ENCODE results near the gene NUDC. TPM values are rescaled to one million over a fixed set of nuclear protein-coding genes. Genes with fewer than 3 reads are reported as not detected.

The NUDC gene
- 14.0 and 31.8 TPM in 2 replicates for total RNA-seq

GRCh38 chr1:26921540-26922430, at the start of gene NUDC:
TSS of gene NUDC (plus strand) at chr1:26921743. CDS start at chr1:26921849, 106 bp downstream.

GRCh38 chr1:26889551-26890466, 31.7 kb upstream of the NUDC start, which contains the start of gene GPN2:
TSS of gene GPN2 (minus strand) at chr1:26890283. CDS start at chr1:26890096, 187 bp downstream.

GRCh38 chr1:26900001-26900814, 21.3 kb upstream of the NUDC start, which contains the start of gene GPATCH3:
TSS of gene GPATCH3 (minus strand) at chr1:26900467. CDS start at chr1:26900442, 25 bp downstream.

GRCh38 chr1:26913754-26914619, 7.6 kb upstream of the NUDC start, which contains the start of gene NR0B2:
TSS of gene NR0B2 (minus strand) at chr1:26913975. CDS start at chr1:26913940, 35 bp downstream.

DNA sequence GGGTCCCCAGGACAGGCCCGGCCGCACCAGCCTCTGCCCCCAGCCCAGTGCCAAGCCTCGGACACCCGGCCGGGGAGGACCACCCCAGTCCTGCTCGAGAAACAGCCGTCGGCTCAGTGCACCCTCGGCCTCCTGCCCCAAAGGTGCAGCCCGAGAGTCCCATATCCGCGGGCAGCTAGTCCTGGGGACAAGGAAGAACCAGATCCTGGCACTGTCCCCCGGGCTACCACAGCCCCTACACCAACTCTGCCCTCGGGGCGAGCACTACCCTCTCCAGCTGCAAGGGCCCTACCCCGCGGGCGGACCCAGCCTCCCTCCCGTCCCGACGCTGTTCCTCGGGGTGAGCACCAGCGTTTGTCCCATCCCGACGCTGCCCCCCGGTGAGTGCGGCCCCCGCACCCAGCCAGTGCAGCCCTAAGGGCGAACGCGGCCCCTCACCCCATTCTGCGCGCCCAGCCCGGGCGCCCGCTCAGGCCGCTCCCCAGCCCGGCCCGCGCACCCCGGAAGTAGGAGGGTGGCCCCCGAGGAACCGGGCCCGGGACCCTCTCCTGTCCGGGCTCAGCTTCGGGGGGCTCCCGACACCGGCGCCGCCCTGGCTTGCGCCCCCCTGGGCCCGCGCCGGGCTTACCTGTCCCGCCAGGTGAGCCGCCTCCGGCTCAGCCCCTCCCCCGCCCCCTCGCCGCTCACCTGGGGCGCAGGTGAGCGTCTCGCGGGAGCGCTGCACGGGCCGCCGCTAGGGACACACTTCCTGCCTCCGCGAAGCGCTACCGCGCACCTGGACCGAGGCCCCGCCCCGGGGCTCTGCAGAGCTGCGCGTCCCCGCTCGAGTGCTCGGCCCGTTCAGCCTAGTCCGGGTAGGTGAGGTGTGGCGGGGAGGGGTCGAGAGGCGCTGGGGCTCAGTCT, 38.4 kb downstream of the NUDC start, which contains the start of gene KDF1:
Gene KDF1 (minus strand): TSS at position 747 of the 903 bp plus-strand sequence. CDS start 8,088 bp downstream, outside the sequence.

DNA sequence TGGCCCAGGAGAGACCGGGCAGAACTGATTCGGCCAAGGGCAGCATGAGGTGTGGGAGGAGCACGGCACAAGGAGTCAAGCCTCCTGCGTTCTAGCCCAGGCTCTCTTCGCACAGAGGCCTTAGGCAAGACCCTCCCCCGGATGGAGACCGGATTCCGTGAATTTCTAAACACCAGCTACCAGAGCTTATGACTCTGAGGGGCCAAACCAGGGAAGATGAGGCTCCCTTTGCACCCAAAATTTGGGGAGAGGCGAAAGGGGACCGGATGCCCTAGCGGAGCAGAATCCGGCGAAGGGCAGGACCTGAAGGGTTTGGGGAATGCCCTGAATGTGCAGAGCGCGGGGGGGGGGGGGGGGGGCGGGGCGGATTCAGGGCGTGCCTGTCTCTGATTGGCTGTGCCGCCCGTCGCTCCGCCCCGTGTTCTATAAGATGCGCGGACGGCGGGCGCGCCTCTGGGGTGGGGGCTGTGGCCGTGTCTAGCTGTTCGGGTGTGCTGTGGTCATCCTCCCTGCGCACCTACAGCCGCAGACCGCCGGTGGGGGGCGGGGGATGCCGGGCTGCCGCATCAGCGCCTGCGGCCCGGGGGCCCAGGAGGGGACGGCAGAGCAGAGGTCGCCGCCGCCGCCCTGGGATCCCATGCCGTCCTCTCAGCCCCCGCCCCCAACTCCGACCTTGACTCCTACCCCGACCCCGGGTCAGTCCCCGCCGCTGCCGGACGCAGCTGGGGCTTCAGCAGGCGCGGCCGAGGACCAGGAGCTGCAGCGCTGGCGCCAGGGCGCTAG, 71.9 kb downstream of the NUDC start, which contains the start of gene TRNP1:
Gene TRNP1 (plus strand): TSS at position 456 of the 783 bp plus-strand sequence. CDS start 95 bp downstream, at position 551.

Other genes starting within 250 kb of the NUDC start
- 16.9 and 47.5 TPM in 2 replicates for gene ARID1A, start 225.7 kb upstream of the NUDC start, total RNA-seq
- gene PIGV, start 133.8 kb upstream of the NUDC start, total RNA-seq = 21.7 and 37.4 TPM in 2 replicates
- 5.6 and 14.1 TPM in 2 replicates for gene ZDHHC18, start 95.1 kb upstream of the NUDC start, total RNA-seq
- 0.14 TPM in 1 of 2 replicates, not detected in the other for gene SFN, start 58.6 kb upstream of the NUDC start, total RNA-seq
- 9.2 and 11.9 TPM in 2 replicates for gene GPN2, start 31.5 kb upstream of the NUDC start, total RNA-seq
- gene GPATCH3, start 21.3 kb upstream of the NUDC start, total RNA-seq = 6.0 and 7.4 TPM in 2 replicates
- gene NR0B2, start 7.8 kb upstream of the NUDC start, total RNA-seq = not detected in 2 replicates
- not detected in 2 replicates for gene KDF1, start 38.7 kb downstream of the NUDC start, total RNA-seq
- 14.8 and 17.0 TPM in 2 replicates for gene TRNP1, start 71.9 kb downstream of the NUDC start, total RNA-seq
- 1.2 and 1.3 TPM in 2 replicates for gene TENT5B, start 91.1 kb downstream of the NUDC start, total RNA-seq
- 9.2 and 27.8 TPM in 2 replicates for gene SLC9A1, start 233.4 kb downstream of the NUDC start, total RNA-seq

All from smooth muscle cell of the umbilical artery (primary cell).